Posterior vena cava (tissue), 2 donors: ENCODE data around the gene ZNF200. TPM values are rescaled to one million over a fixed set of nuclear protein-coding genes. Genes with fewer than 3 reads are reported as not detected.
"Not testable (repeated sequence)": the region's sequence is repeated elsewhere in the genome, so short reads cannot be mapped to it uniquely, and the experiment has no call there.

Experiments used
- DNase-seq: peaks from one replicate; pipeline ENCODE4 v3.0.0-alpha.2; 2020; ENCODE audit warnings: low spot score
- intact Hi-C, 2 donors: fragments of 100-400 bp; cut with DNase I; formaldehyde crosslinking; loops; one replicate each; pipeline versions ENCODE4 v1.14.1 to v1.14.2; 2022 to 2023
- total RNA-seq, 2 donors: library from RNA; stranded (reverse); fragmentation: NEBNext Ultra II Directional; extraction: Animal tissue kit (Norgen Biotek cat#: 25700); gene quantifications; one replicate each; pipeline ENCODE4 v1.2.1, GENCODE V29; 2021
- donor health status: DM: yes; HTN: yes; CAD: no.
- donor health status: DM: yes; HTN: yes; CAD: no.

ZNF200 gene
- total RNA-seq, 2 donors from 2014 or later: 5.1 to 6.9 TPM

- DNase-seq: no peak
- intact Hi-C loops: no loop called here
Observed at GRCh38 chr16:3212567-3212966, 22.4 kb downstream of the ZNF200 start.

DNA sequence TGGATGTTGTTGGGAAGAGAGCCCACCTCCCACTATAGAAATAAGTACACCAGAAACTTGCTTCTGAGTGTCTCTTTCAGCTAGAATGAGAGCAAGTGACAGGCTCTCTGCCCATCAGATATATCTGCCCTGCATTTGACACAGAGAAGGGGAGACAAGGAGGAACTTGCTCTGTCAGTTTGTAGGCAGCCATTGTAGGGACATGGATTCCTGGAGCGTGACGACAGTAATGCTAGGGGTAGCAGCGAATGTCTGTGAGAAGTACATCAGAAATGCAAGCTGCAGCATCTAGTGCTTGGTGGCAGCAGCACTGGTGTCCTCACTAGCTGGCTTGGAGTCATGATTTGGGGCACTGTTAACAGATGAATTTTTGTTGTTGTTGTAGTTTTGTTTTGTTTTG is 23.0 kb downstream of the ZNF200 start:
- no peak for DNase-seq
- intact Hi-C loops: no loop called here

GRCh38 chr16:3207086-3207953 is 27.6 kb downstream of the ZNF200 start:
- intact Hi-C loops: no loop called here
- DNase-seq: no peak

- DNase-seq, intact Hi-C loops: not testable (repeated sequence)
Observed at GRCh38 chr16:3205939-3206338, 29.0 kb downstream of the ZNF200 start.

- DNase-seq: no peak
- intact Hi-C loops: no loop called here
Observed at GRCh38 chr16:3202903-3203539, 31.9 kb downstream of the ZNF200 start.

DNA sequence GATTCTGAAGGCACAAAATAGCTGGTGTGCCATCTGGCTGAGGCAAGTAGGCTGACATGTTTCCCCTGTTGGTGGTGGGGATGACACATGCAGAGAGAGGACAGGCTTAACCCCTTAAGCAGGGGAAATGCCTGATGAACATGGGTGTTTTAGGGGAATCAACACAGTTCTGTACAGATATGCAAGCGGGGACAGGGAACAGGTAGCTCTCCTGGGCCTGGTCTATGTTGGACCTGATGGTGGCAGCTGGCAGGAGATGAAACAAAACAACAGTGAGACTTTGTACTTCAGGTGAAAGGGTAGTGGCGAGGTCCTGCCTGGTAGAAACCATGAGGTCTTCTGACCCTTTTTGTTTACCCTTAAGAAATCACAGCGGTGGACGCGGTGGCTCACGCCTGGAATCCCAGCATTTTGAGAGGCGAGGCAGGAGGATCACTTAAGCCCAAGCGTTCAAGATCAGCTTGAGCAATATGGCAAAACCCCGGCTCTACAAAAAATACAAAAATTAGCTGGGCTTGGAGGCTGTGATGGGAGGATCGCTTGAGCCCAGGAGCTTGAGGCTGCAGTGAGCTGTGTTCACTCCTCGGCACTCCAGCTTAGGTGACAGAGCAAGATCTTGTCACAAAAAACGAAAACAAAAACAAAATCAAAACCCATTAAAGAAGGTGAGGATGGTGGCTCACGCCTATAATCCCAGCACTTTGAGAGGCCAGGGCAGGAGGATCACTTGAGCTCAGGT is 36.5 kb downstream of the ZNF200 start:
- DNase-seq: no peak
- intact Hi-C loops: no loop called here

DNA sequence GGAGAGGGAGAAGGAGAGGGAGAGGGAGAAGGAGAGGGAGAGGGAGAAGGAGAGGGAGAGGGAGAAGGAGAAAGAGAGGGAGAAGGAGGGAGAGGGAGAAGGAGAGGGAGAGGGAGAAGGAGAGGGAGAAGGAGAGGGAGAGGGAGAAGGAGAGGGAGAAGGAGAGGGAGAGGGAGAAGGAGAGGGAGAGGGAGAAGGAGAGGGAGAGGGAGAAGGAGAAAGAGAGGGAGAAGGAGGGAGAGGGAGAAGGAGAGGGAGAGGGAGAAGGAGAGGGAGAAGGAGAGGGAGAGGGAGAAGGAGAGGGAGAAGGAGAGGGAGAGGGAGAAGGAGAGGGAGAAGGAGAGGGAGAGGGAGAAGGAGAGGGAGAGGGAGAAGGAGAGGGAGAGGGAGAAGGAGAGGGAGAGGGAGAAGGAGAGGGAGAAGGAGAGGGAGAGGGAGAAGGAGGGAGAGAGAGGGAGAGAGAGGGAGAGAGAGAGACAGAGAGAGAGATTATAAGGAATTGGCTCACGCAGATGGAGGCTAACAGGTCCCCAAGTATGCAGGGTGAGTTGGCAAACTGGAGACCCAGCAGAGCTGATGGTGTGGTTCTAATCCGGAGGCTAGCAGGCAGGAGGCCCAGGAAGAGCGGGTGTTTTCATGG is 37.1 kb downstream of the ZNF200 start:
- DNase-seq, intact Hi-C loops: not testable (repeated sequence)

DNA sequence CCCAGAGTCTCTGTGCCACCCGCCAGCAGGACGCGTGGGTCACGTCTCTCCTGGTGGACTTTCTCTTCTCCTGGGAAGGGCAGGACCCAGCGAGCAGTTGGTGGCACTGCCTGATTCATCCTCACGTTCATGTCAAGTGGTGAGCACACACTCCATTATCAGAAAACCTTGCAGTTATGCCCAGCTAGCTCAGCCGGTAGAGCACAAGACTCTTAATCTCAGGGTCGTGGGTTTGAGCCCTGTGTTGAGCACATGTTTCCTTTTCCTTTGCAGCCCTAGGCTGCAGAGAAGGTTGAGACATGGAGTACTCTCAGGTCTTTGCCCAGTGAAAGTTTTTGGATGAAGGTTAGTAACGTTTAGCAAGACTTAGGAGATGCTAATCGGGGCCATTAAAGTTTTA is 39.0 kb downstream of the ZNF200 start:
- intact Hi-C loops: no loop called here
- DNase-seq: no peak

DNA sequence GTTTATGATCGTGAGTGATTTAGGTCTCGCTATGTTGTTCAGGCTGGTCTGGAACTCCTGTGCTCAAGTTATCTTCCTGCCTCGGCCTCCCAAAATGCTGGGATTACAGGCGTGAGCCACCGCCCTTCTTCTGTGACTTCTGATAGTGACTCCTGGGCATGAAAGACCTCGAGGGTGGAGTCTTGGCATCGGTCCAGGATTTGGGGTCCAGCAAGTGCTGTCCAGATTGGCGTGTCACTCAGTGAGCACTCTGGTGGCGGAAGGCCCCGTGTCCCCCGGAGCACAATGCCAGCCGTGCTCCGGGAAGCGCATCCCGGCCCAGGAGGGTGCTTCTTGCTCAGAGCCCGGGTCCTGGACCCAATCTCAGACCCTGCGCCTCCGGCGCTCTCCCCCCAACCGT is 40.2 kb downstream of the ZNF200 start:
- DNase-seq: no peak
- intact Hi-C loops: loop anchor here in 1 of 2 donors (5.0 kb wide), 1 partner anchor 427 kb away; no protein-coding TSS in a partner anchor

GRCh38 chr16:3193221-3194212 is 41.4 kb downstream of the ZNF200 start:
- intact Hi-C loops: loop anchor here in 1 of 2 donors (5.0 kb wide), 1 partner anchor 426 kb away; no protein-coding TSS in a partner anchor

DNA sequence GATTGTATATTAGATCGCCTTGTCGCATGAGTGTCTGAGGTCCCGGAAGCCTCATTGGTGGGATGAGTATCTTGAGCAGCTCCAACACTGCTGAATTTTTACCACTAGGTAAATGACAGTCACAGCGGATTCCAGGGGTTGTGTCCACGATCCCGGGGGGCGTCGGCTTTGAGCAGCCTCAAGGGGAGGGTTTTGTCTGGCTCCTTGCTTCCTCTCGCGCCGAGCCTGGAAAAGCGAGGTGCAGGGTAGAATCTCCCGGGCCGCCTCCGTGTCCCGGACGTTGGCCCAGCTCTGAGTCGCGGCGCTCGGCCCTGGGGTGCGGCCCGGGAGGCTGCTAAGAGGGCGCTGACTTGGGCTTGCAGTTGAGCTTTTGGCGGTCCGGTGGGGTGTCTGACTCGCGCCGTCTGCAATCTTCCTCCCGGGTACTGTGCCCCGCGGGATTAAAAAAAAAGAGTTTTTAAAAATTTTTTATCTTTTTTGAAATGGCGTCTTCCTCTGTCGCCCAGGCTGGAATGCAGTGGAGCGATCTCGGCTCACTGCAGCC is 42.4 kb downstream of the ZNF200 start:
- intact Hi-C loops: loop anchor here in 1 of 2 donors (5.0 kb wide), 1 partner anchor 425 kb away; no protein-coding TSS in a partner anchor
- no peak for DNase-seq

More at GRCh38 chr16:3193221-3194212, 41.4 kb downstream of the ZNF200 start:
- no peak for DNase-seq

DNA sequence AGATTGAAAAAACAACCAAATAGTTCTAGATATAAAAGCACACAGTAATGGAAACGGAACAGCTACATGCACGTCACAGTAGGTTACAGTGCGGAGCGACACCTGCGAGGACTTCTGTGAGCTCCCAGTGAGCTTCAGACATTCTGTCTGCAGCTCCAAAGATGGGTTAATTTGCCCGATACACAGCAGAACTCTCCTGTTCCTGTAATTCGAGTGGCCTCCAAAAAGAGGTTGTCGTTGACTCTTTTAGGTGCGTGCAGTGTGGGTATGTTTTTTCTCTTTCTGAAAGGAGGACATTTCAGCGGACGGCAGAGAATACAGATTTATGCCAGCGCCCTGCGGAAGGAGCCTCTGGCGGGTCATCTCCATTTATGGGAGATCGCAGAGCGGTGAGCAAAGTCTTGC is 44.0 kb downstream of the ZNF200 start:
- DNase-seq: no peak
- intact Hi-C loops: loop anchor here in 1 of 2 donors (5.0 kb wide), 1 partner anchor 424 kb away; no protein-coding TSS in a partner anchor

DNA sequence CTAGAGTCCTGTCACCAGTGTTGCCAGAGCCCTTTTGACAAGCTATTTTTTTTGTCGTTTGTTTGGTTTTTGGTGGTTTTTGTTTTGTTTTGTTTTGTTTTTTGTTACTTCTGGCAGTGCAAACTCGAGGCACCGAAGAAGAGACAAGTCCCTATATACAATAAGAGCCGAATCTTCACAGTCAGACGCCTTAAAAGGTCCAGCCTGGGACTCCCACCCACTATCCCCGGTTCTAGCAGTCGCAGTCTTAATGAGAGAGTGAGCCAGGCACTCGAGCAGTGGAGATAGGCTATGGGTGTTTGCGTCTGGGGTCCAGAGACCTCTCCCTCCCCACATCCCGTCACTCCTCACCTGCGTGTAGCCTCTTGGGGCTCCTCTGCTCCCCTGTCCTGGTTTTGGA is 45.1 kb downstream of the ZNF200 start:
- intact Hi-C loops: loop anchor here in 1 of 2 donors (5.0 kb wide), 1 partner anchor 423 kb away; no protein-coding TSS in a partner anchor
- no peak for DNase-seq

DNA sequence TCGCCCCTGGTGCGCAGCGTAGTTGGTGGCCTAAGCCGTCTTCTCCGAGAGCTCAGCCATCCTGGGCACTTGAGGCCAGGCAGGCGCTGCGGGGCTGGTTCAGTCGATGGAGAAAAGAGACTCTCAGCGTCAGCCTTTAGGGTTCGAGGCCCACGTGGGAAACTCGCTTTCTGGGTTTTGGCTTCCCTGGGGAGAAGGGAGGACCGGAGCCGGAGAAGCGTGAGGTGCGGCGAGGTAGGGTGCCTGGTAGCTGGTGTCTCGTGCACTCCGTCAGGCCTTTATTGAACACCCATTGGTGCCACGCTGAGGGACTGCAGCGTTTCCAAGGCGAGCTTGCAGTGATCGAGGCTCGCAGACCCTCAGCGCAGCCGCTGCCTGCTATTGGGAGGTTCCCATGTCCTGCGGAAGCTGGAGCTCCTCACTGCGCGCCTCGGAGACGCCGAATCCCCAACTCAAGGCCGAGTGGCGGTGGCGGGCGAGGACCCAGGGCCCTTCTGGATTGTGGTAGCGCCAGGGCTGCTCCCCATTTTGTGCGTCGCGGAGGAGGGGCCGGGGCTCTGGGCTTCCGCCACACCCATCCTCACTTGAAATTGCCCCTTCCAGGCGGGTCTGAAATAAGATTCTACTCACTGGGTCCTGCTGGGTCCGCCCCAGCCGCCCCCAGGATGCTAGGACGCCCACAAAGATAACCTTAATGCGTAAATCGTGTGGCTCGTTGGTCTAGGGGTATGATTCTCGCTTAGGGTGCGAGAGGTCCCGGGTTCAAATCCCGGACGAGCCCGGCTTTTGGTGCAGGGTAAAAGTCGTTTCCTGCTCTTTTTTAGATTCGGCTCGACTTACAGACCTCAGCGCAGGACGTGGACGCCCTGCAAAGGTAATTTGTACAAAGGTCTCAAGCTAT is 45.8 kb downstream of the ZNF200 start:
- intact Hi-C loops: no loop called here
- no peak for DNase-seq

GRCh38 chr16:3188675-3188924 is 46.4 kb downstream of the ZNF200 start:
- no peak for DNase-seq
- intact Hi-C loops: no loop called here

DNA sequence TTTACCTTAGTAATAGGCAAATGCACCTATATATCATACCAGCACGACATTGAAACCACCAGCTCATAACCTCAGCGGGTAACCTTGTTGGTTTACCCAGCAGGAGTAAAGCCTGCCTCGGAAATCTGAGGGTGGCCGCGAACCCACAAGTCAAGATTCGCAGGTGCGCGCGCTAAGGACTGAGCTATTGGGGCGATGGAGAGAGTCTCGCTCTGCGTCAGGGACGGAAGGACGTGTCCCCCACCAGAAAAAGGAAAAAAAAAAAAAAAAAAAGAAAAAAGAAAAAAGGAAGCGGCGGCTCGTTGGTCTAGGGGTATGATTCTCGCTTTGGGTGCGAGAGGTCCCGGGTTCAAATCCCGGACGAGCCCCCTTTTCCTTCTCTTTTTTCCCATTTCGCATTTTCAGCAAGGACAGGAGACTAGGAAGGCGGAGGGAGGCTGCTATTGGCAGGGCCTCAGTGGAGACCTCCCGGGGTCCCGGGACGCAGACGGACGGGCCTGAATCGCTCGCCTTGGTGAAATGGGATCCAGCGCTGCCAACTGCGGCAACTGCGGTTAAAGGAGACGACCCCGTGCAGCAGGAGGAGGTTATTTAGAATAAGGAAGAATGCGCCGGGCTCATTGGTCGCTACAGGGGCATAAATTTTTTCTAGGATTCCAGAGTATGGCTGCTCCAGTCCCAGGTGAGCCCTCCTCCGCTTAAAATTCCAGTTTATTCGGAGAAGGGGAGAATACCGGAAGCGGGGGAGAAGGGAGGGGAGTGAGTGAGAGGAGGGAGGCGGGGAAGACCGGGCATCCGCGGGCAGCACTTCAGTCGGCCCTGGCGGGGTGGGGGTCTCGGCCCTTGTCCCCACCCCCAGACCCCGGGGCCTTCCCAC is 46.9 kb downstream of the ZNF200 start, which contains the start of gene OR1F1:
TSS of gene OR1F1 (plus strand) at position 407 of the 877 bp plus-strand sequence.
- DNase-seq: no peak
- intact Hi-C loops: no loop called here
